Measurements from ENCODE around the gene PDZD11.
"Not testable (repeated sequence)": the region's sequence is repeated elsewhere in the genome, so short reads cannot be mapped to it uniquely, and the experiment has no call there.

PDZD11 gene

GRCh38 chrX:70280573-70280972 is 9.2 kb downstream of the PDZD11 start:
- DNase-seq (ENCODE audit: low read depth) = no peak
- H3K4me3 ChIP-seq (ENCODE audit: control insufficient read depth, low read depth, low read length) = no peak overlapping the region
- no peak for TF ChIP-seq CTCF (IDR thresholded peaks at IDR 0.05; ENCODE audit: control insufficient read depth, insufficient read depth, low read depth, low read length, missing control alignments)

GRCh38 chrX:70279081-70279480 is 10.6 kb downstream of the PDZD11 start:
- no peak overlapping the region for H3K4me3 ChIP-seq (ENCODE audit: control insufficient read depth, low read depth, low read length)
- no peak for DNase-seq (ENCODE audit: low read depth)
- TF ChIP-seq CTCF (IDR thresholded peaks at IDR 0.05; ENCODE audit: control insufficient read depth, insufficient read depth, low read depth, low read length, missing control alignments) = no peak

- H3K4me3 ChIP-seq (ENCODE audit: control insufficient read depth, low read depth, low read length); DNase-seq (ENCODE audit: low read depth): not testable (repeated sequence)
These were observed 15.7 kb downstream of the PDZD11 start for GRCh38 chrX:70274029-70274428.

GRCh38 chrX:70268034-70268433 is 21.7 kb downstream of the PDZD11 start, which contains the start of gene ARR3:
Gene ARR3 (plus strand): TSS chrX:70268334. CDS start chrX:70269386, 1,052 bp downstream.
- no peak for TF ChIP-seq CTCF (IDR thresholded peaks at IDR 0.05; ENCODE audit: control insufficient read depth, insufficient read depth, low read depth, low read length, missing control alignments)
- no peak for DNase-seq (ENCODE audit: low read depth)
- H3K4me3 ChIP-seq (ENCODE audit: control insufficient read depth, low read depth, low read length) = no peak within 1 kb of the TSS

GRCh38 chrX:70264784-70265183 is 24.9 kb downstream of the PDZD11 start:
- H3K4me3 ChIP-seq (ENCODE audit: control insufficient read depth, low read depth, low read length) = no peak overlapping the region
- TF ChIP-seq CTCF (IDR thresholded peaks at IDR 0.05; ENCODE audit: control insufficient read depth, insufficient read depth, low read depth, low read length, missing control alignments) = no peak
- DNase-seq (ENCODE audit: low read depth) = no peak

- TF ChIP-seq CTCF (IDR thresholded peaks at IDR 0.05; ENCODE audit: control insufficient read depth, insufficient read depth, low read depth, low read length, missing control alignments) = peak; percentile 56
These were observed 26.7 kb downstream of the PDZD11 start for GRCh38 chrX:70262952-70263567.

GRCh38 chrX:70260104-70260503 is 29.6 kb downstream of the PDZD11 start, which contains the start of gene P2RY4:
Gene P2RY4 (minus strand): TSS chrX:70260204. CDS start chrX:70259624, 580 bp downstream.
- no peak for TF ChIP-seq CTCF (IDR thresholded peaks at IDR 0.05; ENCODE audit: control insufficient read depth, insufficient read depth, low read depth, low read length, missing control alignments)
- no peak within 1 kb of the TSS for H3K4me3 ChIP-seq (ENCODE audit: control insufficient read depth, low read depth, low read length)
- DNase-seq (ENCODE audit: low read depth) = no peak

More at GRCh38 chrX:70262952-70263567, 26.7 kb downstream of the PDZD11 start:
- H3K4me3 ChIP-seq (ENCODE audit: control insufficient read depth, low read depth, low read length) = no peak overlapping the region
- no peak for DNase-seq (ENCODE audit: low read depth)
